ENCODE results near the gene NOP14.
"Not testable (repeated sequence)": the region's sequence is repeated elsewhere in the genome, so short reads cannot be mapped to it uniquely, and the experiment has no call there.

DNA sequence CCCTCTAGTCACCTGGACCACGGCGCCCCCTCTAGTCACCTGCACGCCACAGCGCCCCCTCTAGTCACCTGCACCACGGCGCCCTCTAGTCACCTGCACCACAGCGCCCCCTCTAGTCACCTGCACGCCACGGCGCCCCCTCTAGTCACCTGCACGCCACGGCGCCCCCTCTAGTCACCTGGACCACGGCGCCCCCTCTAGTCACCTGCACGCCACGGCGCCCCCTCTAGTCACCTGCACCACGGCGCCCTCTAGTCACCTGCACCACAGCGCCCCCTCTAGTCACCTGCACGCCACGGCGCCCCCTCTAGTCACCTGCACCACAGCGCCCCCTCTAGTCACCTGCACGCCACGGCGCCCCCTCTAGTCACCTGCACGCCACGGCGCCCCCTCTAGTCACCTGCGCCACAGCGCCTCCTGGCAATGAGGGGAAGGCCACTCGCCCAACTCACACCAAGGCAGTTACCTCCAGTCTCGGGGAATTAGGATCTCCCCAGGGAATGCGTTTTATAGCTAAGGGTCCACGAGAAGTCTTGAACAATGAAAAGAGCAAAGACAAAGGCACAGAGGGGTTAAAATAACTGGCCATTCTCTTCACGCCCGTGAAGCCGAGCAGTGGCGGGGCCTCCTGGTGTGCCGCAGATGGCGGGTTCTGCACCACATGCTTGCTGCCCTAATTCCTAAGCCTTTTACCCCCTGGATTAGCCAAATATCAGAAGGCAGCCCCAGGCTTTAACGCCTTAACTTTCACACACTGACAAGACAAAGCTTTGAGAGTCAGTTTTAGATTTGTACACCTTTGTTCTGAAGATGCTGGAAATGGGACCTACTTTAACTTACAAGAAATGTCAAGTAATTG, 7.8 kb downstream of the NOP14 start:
- TF ChIP-seq, protein P1, sequence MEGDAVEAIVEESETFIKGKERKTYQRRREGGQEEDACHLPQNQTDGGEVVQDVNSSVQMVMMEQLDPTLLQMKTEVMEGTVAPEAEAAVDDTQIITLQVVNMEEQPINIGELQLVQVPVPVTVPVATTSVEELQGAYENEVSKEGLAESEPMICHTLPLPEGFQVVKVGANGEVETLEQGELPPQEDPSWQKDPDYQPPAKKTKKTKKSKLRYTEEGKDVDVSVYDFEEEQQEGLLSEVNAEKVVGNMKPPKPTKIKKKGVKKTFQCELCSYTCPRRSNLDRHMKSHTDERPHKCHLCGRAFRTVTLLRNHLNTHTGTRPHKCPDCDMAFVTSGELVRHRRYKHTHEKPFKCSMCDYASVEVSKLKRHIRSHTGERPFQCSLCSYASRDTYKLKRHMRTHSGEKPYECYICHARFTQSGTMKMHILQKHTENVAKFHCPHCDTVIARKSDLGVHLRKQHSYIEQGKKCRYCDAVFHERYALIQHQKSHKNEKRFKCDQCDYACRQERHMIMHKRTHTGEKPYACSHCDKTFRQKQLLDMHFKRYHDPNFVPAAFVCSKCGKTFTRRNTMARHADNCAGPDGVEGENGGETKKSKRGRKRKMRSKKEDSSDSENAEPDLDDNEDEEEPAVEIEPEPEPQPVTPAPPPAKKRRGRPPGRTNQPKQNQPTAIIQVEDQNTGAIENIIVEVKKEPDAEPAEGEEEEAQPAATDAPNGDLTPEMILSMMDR (IDR thresholded peaks at IDR 0.05): not testable (repeated sequence)
- not testable (repeated sequence) for TF ChIP-seq POLR2A (IDR thresholded peaks at IDR 0.05)

Data from lower leg skin (tissue), 3 donors.